Measurements from ENCODE around the gene TGFA. TPM values are rescaled to one million over a fixed set of nuclear protein-coding genes. Genes with fewer than 3 reads are reported as not detected.
"Not testable (repeated sequence)": the region's sequence is repeated elsewhere in the genome, so short reads cannot be mapped to it uniquely, and the experiment has no call there.

The TGFA gene
- total RNA-seq, 1 experiment from 2014 or later: 4.2 TPM

- DNase-seq (ENCODE audit: low read depth): no peak
These were observed 55.6 kb downstream of the TGFA start for GRCh38 chr2:70498054-70498453.

- peak; percentile 44 for DNase-seq (ENCODE audit: low read depth)
These were observed 56.8 kb downstream of the TGFA start for GRCh38 chr2:70496819-70497218.

GRCh38 chr2:70494293-70494886 lies 59.2 kb downstream of the TGFA start:
- DNase-seq (ENCODE audit: low read depth): no peak

- DNase-seq (ENCODE audit: low read depth): peak; percentile 10
These were observed 63.2 kb downstream of the TGFA start for GRCh38 chr2:70490381-70490780.

- DNase-seq (ENCODE audit: low read depth): no peak
These were observed 64.5 kb downstream of the TGFA start for GRCh38 chr2:70489165-70489564.

- no peak for DNase-seq (ENCODE audit: low read depth)
These were observed 69.5 kb downstream of the TGFA start for GRCh38 chr2:70484086-70484485.

GRCh38 chr2:70482401-70482800 lies 71.2 kb downstream of the TGFA start:
- no peak for DNase-seq (ENCODE audit: low read depth)

- no peak for DNase-seq (ENCODE audit: low read depth)
These were observed 73.2 kb downstream of the TGFA start for GRCh38 chr2:70480468-70480867.

GRCh38 chr2:70479816-70480215 lies 73.8 kb downstream of the TGFA start:
- DNase-seq (ENCODE audit: low read depth): no peak

GRCh38 chr2:70477441-70477844 lies 76.2 kb downstream of the TGFA start:
- DNase-seq (ENCODE audit: low read depth): no peak

- no peak for DNase-seq (ENCODE audit: low read depth)
These were observed 78.4 kb downstream of the TGFA start for GRCh38 chr2:70475266-70475665.

GRCh38 chr2:70474256-70474848 lies 79.3 kb downstream of the TGFA start:
- no peak for DNase-seq (ENCODE audit: low read depth)

- DNase-seq (ENCODE audit: low read depth): no peak
These were observed 80.4 kb downstream of the TGFA start for GRCh38 chr2:70473101-70473722.

- DNase-seq (ENCODE audit: low read depth): no peak
These were observed 81.3 kb downstream of the TGFA start for GRCh38 chr2:70472221-70472890.

- DNase-seq (ENCODE audit: low read depth): peak; percentile 38
These were observed 82.5 kb downstream of the TGFA start for GRCh38 chr2:70471129-70471528.

- DNase-seq (ENCODE audit: low read depth): no peak
These were observed 83.7 kb downstream of the TGFA start for GRCh38 chr2:70469961-70470360.

GRCh38 chr2:70469435-70469834 lies 84.2 kb downstream of the TGFA start:
- DNase-seq (ENCODE audit: low read depth): no peak

- DNase-seq (ENCODE audit: low read depth): no peak
These were observed 84.7 kb downstream of the TGFA start for GRCh38 chr2:70468878-70469277.

GRCh38 chr2:70467831-70468779 lies 85.5 kb downstream of the TGFA start:
- no peak for DNase-seq (ENCODE audit: low read depth)

GRCh38 chr2:70467237-70467636 lies 86.4 kb downstream of the TGFA start:
- no peak for DNase-seq (ENCODE audit: low read depth)

GRCh38 chr2:70466647-70467046 lies 87.0 kb downstream of the TGFA start:
- DNase-seq (ENCODE audit: low read depth): not testable (repeated sequence)

- DNase-seq (ENCODE audit: low read depth): no peak
These were observed 89.6 kb downstream of the TGFA start for GRCh38 chr2:70463997-70464396.
